ENCODE measurements around the gene NFAT5.
"Not testable (repeated sequence)": the region's sequence is repeated elsewhere in the genome, so short reads cannot be mapped to it uniquely, and the experiment has no call there.

NFAT5 gene

DNA sequence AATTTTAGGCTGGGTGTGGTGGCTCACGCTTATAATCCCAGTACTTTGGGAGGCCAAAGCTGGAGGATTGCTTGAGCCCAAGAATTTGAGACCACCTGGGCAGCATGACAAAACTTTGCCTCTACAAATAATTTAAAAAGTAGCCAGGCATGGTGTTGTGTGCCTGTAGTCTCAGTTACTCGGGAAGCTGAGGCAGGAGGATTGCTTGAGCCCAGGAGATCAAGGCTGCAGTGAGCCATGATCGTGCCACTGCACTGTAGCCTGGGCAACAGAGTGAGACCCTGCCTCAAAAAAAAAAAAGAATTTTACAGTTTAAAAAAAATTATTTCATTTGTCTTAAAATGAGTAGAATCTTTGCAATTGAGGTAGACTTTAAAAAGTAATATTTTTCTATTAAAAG, 78.2 kb downstream of the NFAT5 start:
- not testable (repeated sequence) for DNase-seq

- DNase-seq, result no peak
Measured at GRCh38 chr16:69644790-69645189, 79.0 kb downstream of the NFAT5 start.

- no peak for DNase-seq
Measured at GRCh38 chr16:69647020-69647419, 81.3 kb downstream of the NFAT5 start.

DNA sequence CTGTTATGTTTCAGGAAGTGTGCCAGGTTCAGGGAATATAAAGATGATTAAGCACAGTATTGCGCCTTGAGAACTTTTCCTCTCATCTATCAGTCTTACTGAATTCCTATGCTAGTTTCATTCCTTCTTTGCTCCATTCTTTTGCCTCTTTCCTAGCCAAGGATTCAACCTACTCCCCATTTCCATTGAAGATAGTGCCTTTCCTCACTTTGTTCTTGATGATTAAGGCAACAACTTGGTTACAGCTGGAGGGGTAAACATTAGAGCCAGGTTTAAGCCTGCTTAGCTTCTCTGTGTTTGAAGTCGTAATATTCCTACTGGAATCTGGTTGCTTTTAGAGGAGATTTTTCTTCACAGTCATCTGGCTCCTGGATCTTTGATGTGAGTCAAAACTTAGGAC, 85.5 kb downstream of the NFAT5 start:
- no peak for DNase-seq

GRCh38 chr16:69654280-69654931, 88.6 kb downstream of the NFAT5 start:
- no peak for DNase-seq

- DNase-seq, result no peak
Measured at GRCh38 chr16:69660166-69660565, 94.4 kb downstream of the NFAT5 start.

GRCh38 chr16:69662901-69663300, 97.1 kb downstream of the NFAT5 start:
- DNase-seq, result no peak

DNA sequence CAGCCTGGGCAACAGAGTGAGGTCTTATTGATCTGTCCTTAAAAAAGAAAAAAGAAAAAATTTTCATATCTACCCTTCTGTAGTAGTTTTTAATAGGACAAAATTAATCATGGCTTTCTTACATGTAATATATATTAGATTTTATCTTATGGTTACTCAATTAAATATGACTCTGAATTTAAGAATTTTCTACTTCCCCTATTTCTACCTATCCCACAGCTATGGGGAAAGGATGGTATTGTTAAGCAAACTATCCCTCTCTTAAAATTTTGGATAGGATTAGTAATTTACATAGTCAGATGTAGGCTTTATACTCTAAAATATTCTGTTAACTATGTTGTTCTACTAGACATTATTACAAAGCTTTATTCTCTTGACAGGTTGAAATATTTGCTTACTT, 98.1 kb downstream of the NFAT5 start:
- DNase-seq, result no peak

- no peak for DNase-seq
Measured at GRCh38 chr16:69669577-69669976, 103.8 kb downstream of the NFAT5 start.

- DNase-seq, result no peak
Measured at GRCh38 chr16:69672315-69672997, 106.7 kb downstream of the NFAT5 start.

GRCh38 chr16:69672998-69673713, 107.4 kb downstream of the NFAT5 start:
- no peak for DNase-seq

GRCh38 chr16:69680358-69680757, 114.6 kb downstream of the NFAT5 start:
- no peak for DNase-seq

- DNase-seq, result no peak
Measured at GRCh38 chr16:69688589-69688988, 122.8 kb downstream of the NFAT5 start.

DNA sequence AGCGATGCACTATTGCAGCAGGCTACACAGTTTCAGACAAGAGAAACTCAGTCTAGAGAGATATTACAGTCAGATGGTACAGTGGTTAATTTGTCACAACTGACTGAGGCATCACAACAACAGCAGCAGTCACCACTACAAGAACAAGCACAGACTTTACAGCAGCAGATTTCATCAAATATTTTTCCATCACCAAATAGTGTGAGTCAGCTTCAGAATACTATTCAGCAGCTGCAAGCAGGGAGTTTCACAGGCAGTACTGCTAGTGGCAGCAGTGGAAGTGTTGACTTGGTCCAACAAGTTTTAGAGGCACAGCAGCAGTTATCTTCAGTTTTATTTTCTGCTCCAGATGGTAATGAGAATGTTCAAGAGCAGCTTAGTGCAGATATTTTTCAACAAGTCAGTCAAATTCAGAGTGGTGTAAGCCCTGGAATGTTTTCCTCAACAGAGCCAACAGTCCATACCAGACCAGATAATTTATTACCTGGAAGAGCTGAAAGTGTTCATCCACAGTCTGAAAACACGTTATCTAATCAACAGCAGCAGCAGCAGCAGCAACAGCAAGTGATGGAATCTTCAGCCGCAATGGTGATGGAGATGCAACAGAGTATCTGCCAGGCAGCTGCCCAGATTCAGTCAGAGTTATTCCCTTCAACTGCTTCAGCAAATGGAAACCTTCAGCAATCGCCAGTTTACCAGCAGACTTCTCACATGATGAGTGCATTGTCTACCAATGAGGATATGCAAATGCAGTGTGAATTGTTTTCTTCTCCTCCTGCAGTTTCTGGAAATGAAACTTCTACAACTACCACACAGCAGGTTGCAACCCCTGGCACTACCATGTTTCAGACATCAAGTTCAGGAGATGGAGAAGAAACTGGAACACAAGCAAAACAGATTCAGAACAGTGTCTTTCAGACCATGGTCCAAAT, 126.5 kb downstream of the NFAT5 start:
- no peak for DNase-seq

DNA sequence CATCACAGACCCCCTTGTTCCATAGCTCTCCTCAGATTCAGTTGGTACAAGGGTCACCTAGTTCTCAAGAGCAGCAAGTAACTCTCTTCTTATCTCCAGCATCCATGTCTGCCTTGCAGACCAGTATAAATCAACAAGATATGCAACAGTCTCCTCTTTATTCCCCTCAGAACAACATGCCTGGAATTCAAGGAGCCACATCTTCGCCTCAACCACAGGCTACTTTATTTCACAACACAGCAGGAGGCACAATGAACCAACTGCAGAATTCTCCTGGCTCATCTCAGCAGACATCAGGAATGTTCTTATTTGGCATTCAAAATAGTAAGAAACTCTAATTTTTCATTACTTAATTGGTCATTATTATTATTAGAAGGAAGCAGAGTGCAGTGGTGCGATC, 128.2 kb downstream of the NFAT5 start:
- DNase-seq, result no peak

- no peak for DNase-seq
Measured at GRCh38 chr16:69698404-69698803, 132.6 kb downstream of the NFAT5 start.

- no peak for DNase-seq
Measured at GRCh38 chr16:69699915-69700314, 134.1 kb downstream of the NFAT5 start.

DNA sequence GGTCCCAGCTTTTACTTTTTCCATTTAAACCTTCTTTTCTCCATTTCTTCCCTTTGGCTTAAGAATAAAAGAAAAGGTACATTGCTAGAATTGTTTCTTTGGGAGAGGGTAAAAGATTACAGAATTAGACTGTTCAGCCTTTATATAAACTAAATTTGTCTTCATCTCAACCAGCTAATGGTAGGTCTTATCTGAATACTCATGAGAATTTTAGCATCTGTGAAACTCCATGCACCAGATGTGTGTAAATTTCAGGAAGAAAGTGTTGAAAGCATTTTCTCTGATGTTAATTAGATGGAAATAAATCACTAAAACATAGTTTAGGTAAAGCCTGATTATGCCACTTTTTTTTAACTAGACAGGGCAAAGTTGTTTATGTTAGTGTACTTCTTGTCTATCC, 135.7 kb downstream of the NFAT5 start:
- DNase-seq, result no peak

- no peak for DNase-seq
Measured at GRCh38 chr16:69701866-69702265, 136.1 kb downstream of the NFAT5 start.

DNA sequence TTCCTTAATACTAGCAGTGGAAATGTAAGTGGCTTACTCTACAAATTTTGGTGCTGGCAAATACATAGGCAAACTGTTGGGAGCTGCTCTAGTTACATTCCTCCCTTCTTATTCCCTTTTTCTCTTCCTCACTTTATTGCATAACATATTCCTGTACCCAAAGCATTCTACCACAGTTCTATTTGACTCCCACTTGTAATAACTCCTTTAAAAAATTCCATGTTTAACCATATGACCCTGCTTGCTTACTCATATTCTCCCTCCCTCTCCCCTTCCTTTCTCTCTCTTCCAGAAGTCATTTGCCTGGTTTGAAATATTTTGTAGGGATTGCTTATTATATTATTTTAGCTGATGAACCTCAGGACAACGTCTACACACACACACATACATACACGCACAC, 137.9 kb downstream of the NFAT5 start:
- DNase-seq, result no peak

DNA sequence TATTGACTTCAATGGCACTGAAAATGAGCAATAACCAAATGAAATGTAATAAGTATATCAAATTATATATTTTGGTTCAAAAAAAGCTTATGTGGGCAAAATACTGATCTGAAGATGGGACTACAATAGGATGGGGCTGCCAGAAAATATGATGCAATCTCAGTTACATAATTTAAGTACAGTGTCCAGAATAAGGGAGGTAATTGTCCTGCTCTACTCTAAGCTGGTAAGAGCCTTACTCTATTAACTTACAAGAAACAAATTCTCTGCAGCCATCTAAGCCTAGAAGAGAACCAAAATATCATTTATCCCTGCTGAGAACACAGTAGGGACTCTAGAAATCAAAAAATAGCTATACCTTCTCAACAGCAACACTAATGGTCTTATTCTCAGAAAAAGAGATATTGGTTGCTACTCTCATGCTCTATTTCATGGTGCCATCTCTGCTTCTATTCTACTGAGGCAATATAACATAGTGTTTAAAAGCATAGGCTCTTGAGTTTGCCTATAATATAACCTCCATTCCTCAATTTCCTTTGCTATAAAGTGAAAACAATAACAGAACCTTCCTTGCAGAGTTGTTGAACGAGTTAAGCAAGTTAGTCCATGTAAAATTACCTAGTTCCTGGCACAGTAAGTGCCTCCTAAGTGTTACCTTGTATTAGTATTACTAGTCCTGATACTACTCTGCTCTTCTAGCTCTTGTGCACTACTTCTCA, 140.6 kb downstream of the NFAT5 start:
- DNase-seq, result no peak

DNA sequence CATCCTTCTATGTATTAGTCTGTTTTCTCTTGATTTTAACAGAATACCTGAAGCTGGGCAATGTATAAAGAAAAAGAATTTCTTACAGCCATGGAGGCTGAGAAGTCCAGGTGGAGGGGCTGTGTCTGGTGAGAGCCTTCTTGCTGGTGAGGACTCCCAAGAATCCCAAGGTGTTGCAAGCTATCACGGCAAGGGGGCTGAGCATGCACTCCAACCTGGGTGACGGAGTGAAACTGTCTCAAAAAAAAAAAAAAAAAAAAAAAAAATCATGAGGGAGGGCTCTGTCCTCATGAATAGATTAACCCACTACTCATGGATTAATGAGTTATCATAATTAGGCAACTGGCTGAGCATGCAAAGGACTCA, 141.2 kb downstream of the NFAT5 start:
- DNase-seq, result no peak

All from NCI-H1092 (cell line).